ENCODE data around the gene RAB30.

Gene RAB30

GRCh38 chr11:83044958-83045712, 26.6 kb downstream of the RAB30 start:
- Histone ChIP-seq H3K36me3 (ENCODE audit: insufficient read depth, low read length) (no peaks in the 10 kb centered on the region), H3K9me3 (ENCODE audit: low read length) (no peaks in the 10 kb centered on the region), H3K4me1 (ENCODE audit: insufficient read depth, low read length) (peaks cover 10% of the 10 kb centered on the region), H3K4me3 (ENCODE audit: low read length) (no peak overlapping the region), H3K27me3 (ENCODE audit: insufficient read depth, low read length) (no peaks in the 10 kb centered on the region), H2AFZ (ENCODE audit: low read depth, low read length) (no peak overlapping the region)

GRCh38 chr11:83042964-83043711, 28.6 kb downstream of the RAB30 start:
- no peak overlapping the region for H3K4me3 ChIP-seq (ENCODE audit: low read length)
- H2AFZ ChIP-seq (ENCODE audit: low read depth, low read length) = no peak overlapping the region
- no peaks in the 10 kb centered on the region for H3K9me3 ChIP-seq (ENCODE audit: low read length)
- H3K4me1 ChIP-seq (ENCODE audit: insufficient read depth, low read length) = peaks cover 10% of the 10 kb centered on the region
- no peaks in the 10 kb centered on the region for H3K27me3 ChIP-seq (ENCODE audit: insufficient read depth, low read length)
- no peaks in the 10 kb centered on the region for H3K36me3 ChIP-seq (ENCODE audit: insufficient read depth, low read length)

GRCh38 chr11:83041126-83041525, 30.6 kb downstream of the RAB30 start:
- Histone ChIP-seq H3K4me1 (ENCODE audit: insufficient read depth, low read length) (no peaks in the 10 kb centered on the region), H2AFZ (ENCODE audit: low read depth, low read length) (no peak overlapping the region), H3K36me3 (ENCODE audit: insufficient read depth, low read length) (no peaks in the 10 kb centered on the region), H3K4me3 (ENCODE audit: low read length) (no peak overlapping the region), H3K9me3 (ENCODE audit: low read length) (no peaks in the 10 kb centered on the region), H3K27me3 (ENCODE audit: insufficient read depth, low read length) (no peaks in the 10 kb centered on the region)

GRCh38 chr11:83039566-83039965, 32.1 kb downstream of the RAB30 start:
- H3K36me3 ChIP-seq (ENCODE audit: insufficient read depth, low read length) = no peaks in the 10 kb centered on the region
- H3K4me3 ChIP-seq (ENCODE audit: low read length) = no peak overlapping the region
- H3K9me3 ChIP-seq (ENCODE audit: low read length) = no peaks in the 10 kb centered on the region
- H3K4me1 ChIP-seq (ENCODE audit: insufficient read depth, low read length) = peaks cover under 1% of the 10 kb centered on the region
- no peak overlapping the region for H2AFZ ChIP-seq (ENCODE audit: low read depth, low read length)
- no peaks in the 10 kb centered on the region for H3K27me3 ChIP-seq (ENCODE audit: insufficient read depth, low read length)

- H3K27me3 ChIP-seq (ENCODE audit: insufficient read depth, low read length) = no peaks in the 10 kb centered on the region
- no peak overlapping the region for H2AFZ ChIP-seq (ENCODE audit: low read depth, low read length)
- no peak overlapping the region for H3K4me3 ChIP-seq (ENCODE audit: low read length)
- H3K4me1 ChIP-seq (ENCODE audit: insufficient read depth, low read length) = peaks cover 15% of the 10 kb centered on the region
- no peaks in the 10 kb centered on the region for H3K9me3 ChIP-seq (ENCODE audit: low read length)
- no peaks in the 10 kb centered on the region for H3K36me3 ChIP-seq (ENCODE audit: insufficient read depth, low read length)
Measured at GRCh38 chr11:83037877-83038276, 33.8 kb downstream of the RAB30 start.

GRCh38 chr11:83036701-83037100, 35.0 kb downstream of the RAB30 start:
- H3K4me1 ChIP-seq (ENCODE audit: insufficient read depth, low read length) = peaks cover 15% of the 10 kb centered on the region

GRCh38 chr11:83035070-83035854, 36.4 kb downstream of the RAB30 start:
- Histone ChIP-seq H3K36me3 (ENCODE audit: insufficient read depth, low read length) (no peaks in the 10 kb centered on the region), H2AFZ (ENCODE audit: low read depth, low read length) (no peak overlapping the region), H3K4me3 (ENCODE audit: low read length) (no peak overlapping the region), H3K27me3 (ENCODE audit: insufficient read depth, low read length) (no peaks in the 10 kb centered on the region), H3K9me3 (ENCODE audit: low read length) (no peaks in the 10 kb centered on the region), H3K4me1 (ENCODE audit: insufficient read depth, low read length) (peaks cover 15% of the 10 kb centered on the region)

More at GRCh38 chr11:83036701-83037100, 35.0 kb downstream of the RAB30 start:
- Histone ChIP-seq H3K36me3 (ENCODE audit: insufficient read depth, low read length) (no peaks in the 10 kb centered on the region), H3K27me3 (ENCODE audit: insufficient read depth, low read length) (no peaks in the 10 kb centered on the region), H3K4me3 (ENCODE audit: low read length) (no peak overlapping the region), H2AFZ (ENCODE audit: low read depth, low read length) (no peak overlapping the region), H3K9me3 (ENCODE audit: low read length) (no peaks in the 10 kb centered on the region)

GRCh38 chr11:83034673-83035014, 37.1 kb downstream of the RAB30 start:
- H3K4me3 ChIP-seq (ENCODE audit: low read length) = no peak overlapping the region
- peaks cover 15% of the 10 kb centered on the region for H3K4me1 ChIP-seq (ENCODE audit: insufficient read depth, low read length)
- H2AFZ ChIP-seq (ENCODE audit: low read depth, low read length) = peak overlapping the region; percentile 3
- no peaks in the 10 kb centered on the region for H3K9me3 ChIP-seq (ENCODE audit: low read length)
- no peaks in the 10 kb centered on the region for H3K36me3 ChIP-seq (ENCODE audit: insufficient read depth, low read length)
- H3K27me3 ChIP-seq (ENCODE audit: insufficient read depth, low read length) = no peaks in the 10 kb centered on the region

GRCh38 chr11:83033972-83034672, 37.6 kb downstream of the RAB30 start:
- Histone ChIP-seq H3K27me3 (ENCODE audit: insufficient read depth, low read length) (no peaks in the 10 kb centered on the region), H2AFZ (ENCODE audit: low read depth, low read length) (peak overlapping the region; percentile 3), H3K4me1 (ENCODE audit: insufficient read depth, low read length) (peaks cover 15% of the 10 kb centered on the region), H3K36me3 (ENCODE audit: insufficient read depth, low read length) (no peaks in the 10 kb centered on the region), H3K4me3 (ENCODE audit: low read length) (no peak overlapping the region), H3K9me3 (ENCODE audit: low read length) (no peaks in the 10 kb centered on the region)

- Histone ChIP-seq H3K27me3 (ENCODE audit: insufficient read depth, low read length) (no peaks in the 10 kb centered on the region), H3K4me3 (ENCODE audit: low read length) (no peak overlapping the region)
Measured at GRCh38 chr11:83033371-83033770, 38.3 kb downstream of the RAB30 start.

GRCh38 chr11:83031127-83031526, 40.6 kb downstream of the RAB30 start:
- Histone ChIP-seq H2AFZ (ENCODE audit: low read depth, low read length) (no peak overlapping the region), H3K27me3 (ENCODE audit: insufficient read depth, low read length) (no peaks in the 10 kb centered on the region), H3K36me3 (ENCODE audit: insufficient read depth, low read length) (no peaks in the 10 kb centered on the region), H3K9me3 (ENCODE audit: low read length) (no peaks in the 10 kb centered on the region), H3K4me3 (ENCODE audit: low read length) (no peak overlapping the region), H3K4me1 (ENCODE audit: insufficient read depth, low read length) (peaks cover 32% of the 10 kb centered on the region)

More at GRCh38 chr11:83033371-83033770, 38.3 kb downstream of the RAB30 start:
- Histone ChIP-seq H3K36me3 (ENCODE audit: insufficient read depth, low read length) (no peaks in the 10 kb centered on the region), H3K9me3 (ENCODE audit: low read length) (no peaks in the 10 kb centered on the region), H3K4me1 (ENCODE audit: insufficient read depth, low read length) (peaks cover 15% of the 10 kb centered on the region), H2AFZ (ENCODE audit: low read depth, low read length) (no peak overlapping the region)

- no peak overlapping the region for H3K4me3 ChIP-seq (ENCODE audit: low read length)
- H2AFZ ChIP-seq (ENCODE audit: low read depth, low read length) = no peak overlapping the region
- no peaks in the 10 kb centered on the region for H3K9me3 ChIP-seq (ENCODE audit: low read length)
- H3K4me1 ChIP-seq (ENCODE audit: insufficient read depth, low read length) = peaks cover 18% of the 10 kb centered on the region
- H3K36me3 ChIP-seq (ENCODE audit: insufficient read depth, low read length) = no peaks in the 10 kb centered on the region
- no peaks in the 10 kb centered on the region for H3K27me3 ChIP-seq (ENCODE audit: insufficient read depth, low read length)
Measured at GRCh38 chr11:83027794-83028193, 43.9 kb downstream of the RAB30 start.
